ENCODE data around the gene VAT1L. TPM values are rescaled to one million over a fixed set of nuclear protein-coding genes. Genes with fewer than 3 reads are reported as not detected.
"Not testable (repeated sequence)": the region's sequence is repeated elsewhere in the genome, so short reads cannot be mapped to it uniquely, and the experiment has no call there.

VAT1L gene
- total RNA-seq, 1 donor from 2014 or later, result 0.67 TPM

DNA sequence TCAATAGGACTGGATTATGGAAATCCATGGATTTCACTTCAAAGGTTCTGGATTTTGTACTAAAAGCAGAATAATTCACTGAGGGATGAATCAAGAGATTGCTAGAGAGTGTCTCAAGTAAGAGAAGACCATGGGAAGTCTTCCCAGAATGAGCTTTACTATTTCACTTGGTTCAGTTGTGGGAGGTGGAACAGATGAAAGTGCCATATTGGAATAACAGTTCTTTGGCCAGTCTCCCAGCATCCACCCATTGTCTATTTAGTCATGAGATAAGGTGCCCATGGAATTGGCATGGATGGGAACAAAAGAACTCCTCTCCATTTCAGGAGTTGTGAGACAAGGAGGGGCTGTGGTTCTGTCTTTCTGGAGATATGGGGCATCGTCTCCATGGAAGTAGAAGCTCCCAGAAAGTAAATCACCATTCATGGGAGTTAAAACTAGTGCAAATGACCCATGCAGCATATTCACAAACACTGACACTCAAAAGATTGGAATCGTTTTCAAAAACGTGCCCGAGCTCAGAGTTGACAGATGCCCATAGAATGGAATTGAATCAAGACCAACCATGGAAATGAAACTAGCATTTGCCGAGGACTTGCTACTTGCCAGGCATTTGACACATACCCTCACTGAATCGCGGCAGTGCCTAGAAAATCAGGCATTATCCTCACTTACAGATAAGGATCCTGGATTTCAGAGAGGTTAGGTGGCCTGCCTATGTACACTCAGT is 197.8 kb downstream of the VAT1L start:
- Mint-ChIP-seq H3K27ac (no peak overlapping the region), H3K9me3 (ENCODE audit: low read depth) (peaks cover 2% of the 10 kb centered on the region), H3K4me3 (ENCODE audit: low read depth) (no peak overlapping the region), H3K4me1 (ENCODE audit: low read depth) (peaks cover 2% of the 10 kb centered on the region), H3K27me3 (peaks cover 2% of the 10 kb centered on the region), H3K36me3 (ENCODE audit: insufficient read depth) (no peaks in the 10 kb centered on the region)
- DNase-seq (ENCODE audit: low spot score, unreplicated experiment), result no peak
- TF ChIP-seq, protein P1, sequence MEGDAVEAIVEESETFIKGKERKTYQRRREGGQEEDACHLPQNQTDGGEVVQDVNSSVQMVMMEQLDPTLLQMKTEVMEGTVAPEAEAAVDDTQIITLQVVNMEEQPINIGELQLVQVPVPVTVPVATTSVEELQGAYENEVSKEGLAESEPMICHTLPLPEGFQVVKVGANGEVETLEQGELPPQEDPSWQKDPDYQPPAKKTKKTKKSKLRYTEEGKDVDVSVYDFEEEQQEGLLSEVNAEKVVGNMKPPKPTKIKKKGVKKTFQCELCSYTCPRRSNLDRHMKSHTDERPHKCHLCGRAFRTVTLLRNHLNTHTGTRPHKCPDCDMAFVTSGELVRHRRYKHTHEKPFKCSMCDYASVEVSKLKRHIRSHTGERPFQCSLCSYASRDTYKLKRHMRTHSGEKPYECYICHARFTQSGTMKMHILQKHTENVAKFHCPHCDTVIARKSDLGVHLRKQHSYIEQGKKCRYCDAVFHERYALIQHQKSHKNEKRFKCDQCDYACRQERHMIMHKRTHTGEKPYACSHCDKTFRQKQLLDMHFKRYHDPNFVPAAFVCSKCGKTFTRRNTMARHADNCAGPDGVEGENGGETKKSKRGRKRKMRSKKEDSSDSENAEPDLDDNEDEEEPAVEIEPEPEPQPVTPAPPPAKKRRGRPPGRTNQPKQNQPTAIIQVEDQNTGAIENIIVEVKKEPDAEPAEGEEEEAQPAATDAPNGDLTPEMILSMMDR (IDR thresholded peaks at IDR 0.05; ENCODE audit: unreplicated experiment), result no peak

GRCh38 chr16:77987810-77988209 is 199.4 kb downstream of the VAT1L start:
- H3K4me3 Mint-ChIP-seq (ENCODE audit: low read depth), result no peak overlapping the region
- no peak overlapping the region for H3K27ac Mint-ChIP-seq
- DNase-seq (ENCODE audit: low spot score, unreplicated experiment), result no peak
- TF ChIP-seq, protein P1 (IDR thresholded peaks at IDR 0.05; ENCODE audit: unreplicated experiment), result no peak
- peaks cover 2% of the 10 kb centered on the region for H3K27me3 Mint-ChIP-seq
- peaks cover 6% of the 10 kb centered on the region for H3K4me1 Mint-ChIP-seq (ENCODE audit: low read depth)
- no peaks in the 10 kb centered on the region for H3K36me3 Mint-ChIP-seq (ENCODE audit: insufficient read depth)
- peaks cover 7% of the 10 kb centered on the region for H3K9me3 Mint-ChIP-seq (ENCODE audit: low read depth)

GRCh38 chr16:77989846-77990245 is 201.5 kb downstream of the VAT1L start:
- H3K27ac Mint-ChIP-seq, result no peak overlapping the region
- peaks cover 7% of the 10 kb centered on the region for H3K9me3 Mint-ChIP-seq (ENCODE audit: low read depth)
- H3K4me3 Mint-ChIP-seq (ENCODE audit: low read depth), result no peak overlapping the region
- no peak for DNase-seq (ENCODE audit: low spot score, unreplicated experiment)
- H3K4me1 Mint-ChIP-seq (ENCODE audit: low read depth), result peaks cover 6% of the 10 kb centered on the region
- TF ChIP-seq, protein P1 (IDR thresholded peaks at IDR 0.05; ENCODE audit: unreplicated experiment), result no peak
- no peaks in the 10 kb centered on the region for H3K36me3 Mint-ChIP-seq (ENCODE audit: insufficient read depth)
- no peaks in the 10 kb centered on the region for H3K27me3 Mint-ChIP-seq

DNA sequence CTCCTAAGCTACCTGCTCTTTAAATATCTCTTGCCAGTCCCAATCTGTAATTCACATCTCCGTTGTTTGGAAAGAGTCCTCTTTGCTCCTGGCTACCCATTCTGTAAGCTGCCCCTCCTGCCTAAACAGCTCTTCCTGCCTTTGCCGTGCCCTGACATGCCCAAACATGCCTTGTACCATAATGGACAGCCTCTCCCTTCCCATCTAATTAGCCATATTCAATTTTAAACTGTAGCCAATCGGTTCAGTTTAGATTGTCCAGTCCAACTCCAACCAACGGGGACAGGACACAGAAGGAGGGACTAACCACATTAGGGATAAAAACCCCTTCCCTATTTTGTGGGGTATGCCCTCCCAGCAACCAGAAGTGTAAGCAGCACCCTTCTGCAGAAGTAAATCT is 203.3 kb downstream of the VAT1L start:
- no peak for DNase-seq (ENCODE audit: low spot score, unreplicated experiment)
- Mint-ChIP-seq H3K4me3 (ENCODE audit: low read depth) (no peak overlapping the region), H3K27me3 (no peaks in the 10 kb centered on the region), H3K4me1 (ENCODE audit: low read depth) (peaks cover 6% of the 10 kb centered on the region), H3K36me3 (ENCODE audit: insufficient read depth) (peaks cover 1% of the 10 kb centered on the region), H3K9me3 (ENCODE audit: low read depth) (peaks cover 15% of the 10 kb centered on the region), H3K27ac (no peak overlapping the region)
- TF ChIP-seq, protein P1 (IDR thresholded peaks at IDR 0.05; ENCODE audit: unreplicated experiment), result no peak

DNA sequence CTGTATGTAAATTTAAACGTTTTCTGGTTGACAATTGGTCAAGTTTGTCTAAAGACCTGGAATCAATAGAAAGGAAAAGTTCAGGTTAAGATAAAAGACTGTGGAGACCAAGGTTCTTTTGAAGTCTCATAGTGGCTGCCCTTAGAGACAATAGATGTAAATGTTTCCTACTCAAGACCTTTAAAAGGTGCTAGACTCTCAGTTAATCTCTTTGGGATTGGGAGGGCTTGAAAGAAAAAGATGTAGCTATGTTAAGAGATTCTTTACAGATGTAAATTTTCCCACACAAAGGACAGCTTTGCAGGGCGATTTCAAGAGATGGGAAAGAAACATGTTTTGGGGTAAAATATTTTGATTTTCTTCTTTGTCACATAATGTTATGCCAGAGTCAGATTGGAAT is 204.0 kb downstream of the VAT1L start:
- H3K4me3 Mint-ChIP-seq (ENCODE audit: low read depth); H3K36me3 Mint-ChIP-seq (ENCODE audit: insufficient read depth); H3K27me3 Mint-ChIP-seq; DNase-seq (ENCODE audit: low spot score, unreplicated experiment); H3K4me1 Mint-ChIP-seq (ENCODE audit: low read depth); H3K27ac Mint-ChIP-seq: not testable (repeated sequence)
- peaks cover 19% of the 10 kb centered on the region for H3K9me3 Mint-ChIP-seq (ENCODE audit: low read depth)
